B cell (primary cell): ENCODE data around the gene ATP1B4. TPM values are rescaled to one million over a fixed set of nuclear protein-coding genes. Genes with fewer than 3 reads are reported as not detected.

Experiments used
- ATAC-seq: fragments of 200-7000 bp; cut with Tn5 transposase; one replicate; pipeline ENCODE4 v1.10.0; 2021; ENCODE audit warnings: low read depth, mild to moderate bottlenecking, moderate number of reproducible peaks, moderate library complexity
- CTCF ChIA-PET: fragments of 350-600 bp; sonication (Branson Sonifier 250); formaldehyde crosslinking; loops from one replicate; lab custom pipeline; 2021; ENCODE audit warnings: antibody characterized with exemption, inconsistent platforms; lab: Charles Lee
- POLR2A ChIA-PET: fragments of 350-600 bp; sonication (Branson Sonifier 250); formaldehyde crosslinking; loops from one replicate; lab custom pipeline; 2021; ENCODE audit warnings: antibody characterized with exemption; lab: Charles Lee
- DNase-seq: peaks from one replicate; pipeline ENCODE4 v3.0.0; 2013
- H2AFZ ChIP-seq: 2 replicates; pipeline ENCODE4 v1.6.1; 2012; ENCODE audit warnings: mild to moderate bottlenecking, low read depth, low read length; ENCODE audit not compliant: insufficient read depth, poor library complexity, severe bottlenecking
- H3K27ac ChIP-seq, 2 donors: 1 replicate in 1 of 2; 2 replicates in 1 of 2; pipeline ENCODE4 v1.5.1; 2012 to 2013; ENCODE audit warnings: low read length in 2 of 2, mild to moderate bottlenecking in 2 of 2, moderate library complexity in 1 of 2
- H3K27me3 ChIP-seq, 4 experiments: fragments of 200-600 bp in 1 of 4; sonication (generic) in 1 of 4; replicated peaks in 1 of 4; 1 replicate in 2 of 4; 2 replicates in 2 of 4; pipeline versions ENCODE4 v1.6.1 to v1.7.0; 2013 to 2016; ENCODE audit warnings: low read length in 3 of 4, mild to moderate bottlenecking in 2 of 4, mixed read lengths in 1 of 4, moderate library complexity in 1 of 4; ENCODE audit not compliant: insufficient read depth in 4 of 4, control insufficient read depth in 3 of 4; ENCODE audit errors: control extremely low read depth in 1 of 4
- H3K36me3 ChIP-seq, 2 experiments: replicated peaks in 1 of 2; 1 replicate in 1 of 2; 2 replicates in 1 of 2; pipeline versions ENCODE4 v1.6.1 to v1.7.1; 2013; ENCODE audit warnings: low read length in 1 of 2; ENCODE audit not compliant: insufficient read depth in 2 of 2, control insufficient read depth in 1 of 2; ENCODE audit errors: control extremely low read depth in 1 of 2, extremely low read depth in 1 of 2
- H3K4me1 ChIP-seq, 2 donors: fragments of 200-600 bp in 1 of 2; sonication (generic) in 1 of 2; 1 replicate in 1 of 2; 2 replicates in 1 of 2; pipeline versions ENCODE4 v1.5.1 to v1.6.1; 2013 to 2017; ENCODE audit warnings: low read length in 2 of 2; ENCODE audit not compliant: control insufficient read depth in 2 of 2, insufficient read depth in 2 of 2
- H3K4me2 ChIP-seq: replicated peaks from 2 replicates; pipeline ENCODE3; 2012; ENCODE audit warnings: mild to moderate bottlenecking, low read depth, low read length; ENCODE audit not compliant: poor library complexity, severe bottlenecking
- H3K4me3 ChIP-seq, 5 experiments: fragments of 200-600 bp in 1 of 5; sonication (generic) in 1 of 5; 1 replicate in 3 of 5; 2 replicates in 2 of 5; pipeline versions ENCODE4 v1.5.1 to v1.7.0; 2011 to 2016; ENCODE audit warnings: low read length in 4 of 5, mild to moderate bottlenecking in 4 of 5, low read depth in 2 of 5, control low read depth in 1 of 5, moderate library complexity in 1 of 5; ENCODE audit not compliant: insufficient read depth in 1 of 5; ENCODE audit errors: control extremely low read depth in 1 of 5, extremely low read depth in 1 of 5
- H3K79me2 ChIP-seq: fragments of 200-600 bp; sonication (generic); one replicate; pipeline ENCODE4 v1.6.0; 2016; ENCODE audit warnings: low read length; ENCODE audit not compliant: control insufficient read depth, insufficient read depth
- H3K9ac ChIP-seq: fragments of 200-600 bp; sonication (generic); 2 replicates; pipeline ENCODE4 v1.6.1; 2017; ENCODE audit warnings: mild to moderate bottlenecking, low read length, moderate library complexity
- H3K9me3 ChIP-seq, 3 donors: one replicate each; pipeline versions ENCODE4 v1.6.1 to v1.7.1; 2013; ENCODE audit warnings: low read length in 2 of 3; ENCODE audit not compliant: control insufficient read depth in 2 of 3, insufficient read depth in 1 of 3; ENCODE audit errors: control extremely low read depth in 1 of 3
- H4K20me1 ChIP-seq: 2 replicates; pipeline ENCODE4 v1.6.0; 2012; ENCODE audit warnings: mild to moderate bottlenecking, low read length; ENCODE audit not compliant: insufficient read depth, control insufficient read depth, poor library complexity, severe bottlenecking
- H3K27ac Mint-ChIP-seq: one replicate; pipeline ENCODE4 v1.8.0; 2021; ENCODE audit warnings: mixed read lengths
- H3K27me3 Mint-ChIP-seq: one replicate; pipeline ENCODE4 v1.8.0; 2021; ENCODE audit warnings: mixed read lengths
- H3K4me1 Mint-ChIP-seq: one replicate; pipeline ENCODE4 v1.8.0; 2021; ENCODE audit warnings: mixed read lengths
- H3K4me3 Mint-ChIP-seq: one replicate; pipeline ENCODE4 v1.8.0; 2021; ENCODE audit warnings: mixed read lengths
- H3K9me3 Mint-ChIP-seq: one replicate; pipeline ENCODE4 v1.8.0; 2022; ENCODE audit warnings: mixed read lengths; ENCODE audit not compliant: insufficient read depth
- EZH2 ChIP-seq: IDR thresholded peaks from 2 replicates; pipeline ENCODE4 v1.6.1; 2012; ENCODE audit warnings: borderline replicate concordance, low read depth, mild to moderate bottlenecking, moderate library complexity, low read length; ENCODE audit not compliant: insufficient read depth, poor library complexity, severe bottlenecking
- WGBS: methylation state at CpG from one replicate; pipeline ENCODE4 v1.1.5; 2013; ENCODE audit warnings: missing lambda C conversion rate; ENCODE audit not compliant: insufficient coverage; 5-methylcytosine and 5-hydroxymethylcytosine counted together
- intact Hi-C: fragments of 100-400 bp; cut with micrococcal nuclease; formaldehyde crosslinking; loops from one replicate; pipeline ENCODE4 v1.10.0; 2022
- polyA plus RNA-seq: library from polyadenylated mRNA; depleted of rRNA; stranded (reverse); fragments of >200 nt; gene quantifications from 2 replicates; pipeline ENCODE4 v1.2.3, GENCODE V29; 2012
- total RNA-seq, 2 donors: library from RNA; stranded (reverse); fragments of 120-200 nt in 1 of 2; gene quantifications; 1 replicate in 1 of 2; 2 replicates in 1 of 2; pipeline versions ENCODE4 v1.2.3 to v1.2.4, GENCODE V29; 2013 to 2022
- TF ChIP-seq, protein P1 (sequence below): fragments of 200-600 bp; IDR thresholded peaks from one replicate; pipeline ENCODE4 v1.8.0; 2022; ENCODE audit warnings: antibody characterized with exemption, mild to moderate bottlenecking

ATP1B4 gene
- total and polyA plus RNA-seq, 2 donors (not counting 1 experiment from before 2014, with no cell fraction given) = not detected

GRCh38 chrX:120377179-120377578 is 15.3 kb downstream of the ATP1B4 start:
- Histone ChIP-seq H2AFZ (no peak overlapping the region), H3K9me3 (no peaks in the 10 kb centered on the region), H3K27me3 (no peaks in the 10 kb centered on the region), H3K4me3 (no peak overlapping the region), H3K79me2 (no peaks in the 10 kb centered on the region), H3K9ac (no peak overlapping the region), H3K4me1 (peaks cover 0 to 4% of the 10 kb centered on the region in 2 donors), H3K27ac (no peak overlapping the region), H3K4me2 (no peak overlapping the region), H4K20me1 (no peaks in the 10 kb centered on the region), H3K36me3 (no peaks in the 10 kb centered on the region)
- no peak for TF ChIP-seq EZH2
- TF ChIP-seq, protein P1, sequence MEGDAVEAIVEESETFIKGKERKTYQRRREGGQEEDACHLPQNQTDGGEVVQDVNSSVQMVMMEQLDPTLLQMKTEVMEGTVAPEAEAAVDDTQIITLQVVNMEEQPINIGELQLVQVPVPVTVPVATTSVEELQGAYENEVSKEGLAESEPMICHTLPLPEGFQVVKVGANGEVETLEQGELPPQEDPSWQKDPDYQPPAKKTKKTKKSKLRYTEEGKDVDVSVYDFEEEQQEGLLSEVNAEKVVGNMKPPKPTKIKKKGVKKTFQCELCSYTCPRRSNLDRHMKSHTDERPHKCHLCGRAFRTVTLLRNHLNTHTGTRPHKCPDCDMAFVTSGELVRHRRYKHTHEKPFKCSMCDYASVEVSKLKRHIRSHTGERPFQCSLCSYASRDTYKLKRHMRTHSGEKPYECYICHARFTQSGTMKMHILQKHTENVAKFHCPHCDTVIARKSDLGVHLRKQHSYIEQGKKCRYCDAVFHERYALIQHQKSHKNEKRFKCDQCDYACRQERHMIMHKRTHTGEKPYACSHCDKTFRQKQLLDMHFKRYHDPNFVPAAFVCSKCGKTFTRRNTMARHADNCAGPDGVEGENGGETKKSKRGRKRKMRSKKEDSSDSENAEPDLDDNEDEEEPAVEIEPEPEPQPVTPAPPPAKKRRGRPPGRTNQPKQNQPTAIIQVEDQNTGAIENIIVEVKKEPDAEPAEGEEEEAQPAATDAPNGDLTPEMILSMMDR = no peak
- no CpG with 5 or more reads among the region's 3 CpGs for WGBS
- ChIA-PET CTCF (interaction anchor here (0.9 to 1.2 kb wide), 3 partner anchors 75 to 126 kb away, joined by 3 to 5 read pairs (median 3); no protein-coding TSS in a partner anchor), POLR2A (no interaction called here)
- peaks cover 7% of the 10 kb centered on the region for H3K27me3 Mint-ChIP-seq
- no peak for DNase-seq
- no peak for ATAC-seq
- peaks cover 2% of the 10 kb centered on the region for H3K4me1 Mint-ChIP-seq
- intact Hi-C loops = no loop called here
- H3K4me3 Mint-ChIP-seq = no peak overlapping the region
- H3K9me3 Mint-ChIP-seq = no peaks in the 10 kb centered on the region
- no peak overlapping the region for H3K27ac Mint-ChIP-seq

- ChIA-PET POLR2A (no interaction called here), CTCF (interaction anchor here (0.9 to 1.2 kb wide), 3 partner anchors 74 to 126 kb away, joined by 3 to 5 read pairs (median 3); no protein-coding TSS in a partner anchor)
- H3K27ac Mint-ChIP-seq = no peak overlapping the region
These were observed 15.8 kb downstream of the ATP1B4 start for GRCh38 chrX:120377715-120378114.

More at GRCh38 chrX:120377715-120378114, 15.8 kb downstream of the ATP1B4 start:
- no peaks in the 10 kb centered on the region for H3K27me3 ChIP-seq
- TF ChIP-seq EZH2 = no peak
- TF ChIP-seq, protein P1 = no peak
- no peaks in the 10 kb centered on the region for H3K79me2 ChIP-seq
- H3K4me2 ChIP-seq = no peak overlapping the region
- Mint-ChIP-seq H3K4me1 (peaks cover 2% of the 10 kb centered on the region), H3K4me3 (no peak overlapping the region), H3K9me3 (no peaks in the 10 kb centered on the region), H3K27me3 (peaks cover 7% of the 10 kb centered on the region)
- no peak overlapping the region for H3K27ac ChIP-seq
- DNase-seq = no peak
- no peaks in the 10 kb centered on the region for H4K20me1 ChIP-seq
- H3K9me3 ChIP-seq = no peaks in the 10 kb centered on the region
- intact Hi-C loops = no loop called here
- H2AFZ ChIP-seq = no peak overlapping the region
- no peak for ATAC-seq
- WGBS = no CpG with 5 or more reads among the region's 1 CpG
- no peak overlapping the region for H3K4me3 ChIP-seq
- H3K36me3 ChIP-seq = no peaks in the 10 kb centered on the region
- no peak overlapping the region for H3K9ac ChIP-seq
- peaks cover 0 to 4% of the 10 kb centered on the region in 2 donors for H3K4me1 ChIP-seq
